ENCODE results near the gene VSTM2B. TPM values are rescaled to one million over a fixed set of nuclear protein-coding genes. Genes with fewer than 3 reads are reported as not detected.
A peak's percentile ranks its signal among the peaks of the same experiment; 100 is the strongest.

Gene VSTM2B
- total and polyA plus RNA-seq, 4 donors = not detected

DNA sequence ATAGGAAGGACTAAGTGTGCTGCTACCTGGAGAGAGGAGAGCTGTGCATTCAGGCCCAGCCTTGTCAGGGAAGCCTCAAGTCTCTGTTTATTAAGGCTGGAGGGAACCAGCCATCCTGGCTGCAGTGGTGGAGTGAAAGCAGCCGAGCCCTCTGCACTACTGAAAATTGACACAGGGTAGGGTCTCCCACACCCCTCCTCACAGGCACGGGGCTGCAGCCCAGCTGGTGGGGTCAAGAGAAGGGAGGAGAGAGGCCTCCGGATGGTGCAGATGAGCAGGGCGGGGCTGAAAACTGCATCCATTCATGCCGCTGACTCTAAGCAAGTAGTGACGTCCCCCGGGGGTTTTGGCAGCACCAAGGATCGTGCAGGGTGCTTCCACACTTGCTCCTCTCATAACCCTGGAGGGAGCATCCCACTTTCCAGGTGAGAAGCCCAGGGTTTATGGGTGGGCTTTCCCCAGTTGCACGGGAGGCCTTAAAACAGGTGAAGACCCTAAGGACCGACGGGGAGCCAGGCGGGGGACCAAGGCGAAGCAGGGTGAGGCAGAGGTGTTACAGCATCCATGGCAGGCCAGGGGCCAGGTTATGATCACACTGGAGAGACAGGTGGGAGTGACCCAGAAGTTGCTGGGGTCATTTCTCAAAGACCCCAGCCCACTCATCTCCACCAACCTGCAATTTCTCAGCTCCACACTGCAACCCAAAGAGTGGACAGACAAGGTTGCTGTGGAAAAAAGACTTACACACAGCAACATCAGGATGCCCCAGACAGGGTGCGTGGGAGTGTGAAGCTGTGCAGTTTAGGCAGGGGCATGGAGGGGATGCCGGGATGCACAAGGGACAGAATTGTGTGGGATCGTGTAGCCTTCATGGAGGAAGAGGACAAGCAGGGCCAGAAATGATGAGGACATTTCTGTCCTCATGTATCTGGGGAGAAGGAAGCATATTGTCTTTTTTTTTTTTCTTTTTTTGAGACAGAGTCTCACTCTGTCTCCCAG lies 36.8 kb downstream of the VSTM2B start:
- Histone ChIP-seq H3K27me3 (ENCODE audit: control insufficient read depth in 4 of 4, insufficient read depth in 4 of 4, low read length in 3 of 4) (peaks cover 0 to 2% (median 0%) of the 10 kb centered on the region in 4 donors), H3K4me1 (ENCODE audit: control insufficient read depth in 4 of 4, insufficient read depth in 4 of 4, low read length in 3 of 4) (no peaks in the 10 kb centered on the region), H3K27ac (ENCODE audit: low read depth in 1 of 2, low read length in 2 of 2) (no peak overlapping the region), H3K4me3 (ENCODE audit: low read depth in 1 of 3, low read length in 3 of 3) (no peak overlapping the region), H3K9ac (ENCODE audit: low read depth in 1 of 2, low read length in 2 of 2) (no peak overlapping the region), H3K36me3 (ENCODE audit: control insufficient read depth in 4 of 4, insufficient read depth in 3 of 4, low read depth in 1 of 4, low read length in 3 of 4) (no peaks in the 10 kb centered on the region), H3K9me3 (ENCODE audit: control insufficient read depth in 4 of 4, low read length in 3 of 4) (peaks cover 0 to 8% (median 3%) of the 10 kb centered on the region in 4 donors)
- TF ChIP-seq NR2F2 (IDR thresholded peaks at IDR 0.05) = no peak
- TF ChIP-seq, protein P1, sequence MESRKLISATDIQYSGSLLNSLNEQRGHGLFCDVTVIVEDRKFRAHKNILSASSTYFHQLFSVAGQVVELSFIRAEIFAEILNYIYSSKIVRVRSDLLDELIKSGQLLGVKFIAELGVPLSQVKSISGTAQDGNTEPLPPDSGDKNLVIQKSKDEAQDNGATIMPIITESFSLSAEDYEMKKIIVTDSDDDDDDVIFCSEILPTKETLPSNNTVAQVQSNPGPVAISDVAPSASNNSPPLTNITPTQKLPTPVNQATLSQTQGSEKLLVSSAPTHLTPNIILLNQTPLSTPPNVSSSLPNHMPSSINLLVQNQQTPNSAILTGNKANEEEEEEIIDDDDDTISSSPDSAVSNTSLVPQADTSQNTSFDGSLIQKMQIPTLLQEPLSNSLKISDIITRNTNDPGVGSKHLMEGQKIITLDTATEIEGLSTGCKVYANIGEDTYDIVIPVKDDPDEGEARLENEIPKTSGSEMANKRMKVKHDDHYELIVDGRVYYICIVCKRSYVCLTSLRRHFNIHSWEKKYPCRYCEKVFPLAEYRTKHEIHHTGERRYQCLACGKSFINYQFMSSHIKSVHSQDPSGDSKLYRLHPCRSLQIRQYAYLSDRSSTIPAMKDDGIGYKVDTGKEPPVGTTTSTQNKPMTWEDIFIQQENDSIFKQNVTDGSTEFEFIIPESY (IDR thresholded peaks at IDR 0.05) = no peak
- TF ChIP-seq HNF4A (conservative IDR thresholded peaks at IDR 0.05) = no peak
- TF ChIP-seq, protein P2, sequence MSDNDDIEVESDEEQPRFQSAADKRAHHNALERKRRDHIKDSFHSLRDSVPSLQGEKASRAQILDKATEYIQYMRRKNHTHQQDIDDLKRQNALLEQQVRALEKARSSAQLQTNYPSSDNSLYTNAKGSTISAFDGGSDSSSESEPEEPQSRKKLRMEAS (IDR thresholded peaks at IDR 0.05) = no peak
- no peak for TF ChIP-seq EGR1 (IDR thresholded peaks at IDR 0.05; ENCODE audit: low read depth in 2 of 2)
- no peak for TF ChIP-seq RXRA (IDR thresholded peaks at IDR 0.05)
- WGBS = 58% methylated on average over 16 of the region's 16 CpGs
- DNase-seq (ENCODE audit: low spot score) = peak; percentile 19

DNA sequence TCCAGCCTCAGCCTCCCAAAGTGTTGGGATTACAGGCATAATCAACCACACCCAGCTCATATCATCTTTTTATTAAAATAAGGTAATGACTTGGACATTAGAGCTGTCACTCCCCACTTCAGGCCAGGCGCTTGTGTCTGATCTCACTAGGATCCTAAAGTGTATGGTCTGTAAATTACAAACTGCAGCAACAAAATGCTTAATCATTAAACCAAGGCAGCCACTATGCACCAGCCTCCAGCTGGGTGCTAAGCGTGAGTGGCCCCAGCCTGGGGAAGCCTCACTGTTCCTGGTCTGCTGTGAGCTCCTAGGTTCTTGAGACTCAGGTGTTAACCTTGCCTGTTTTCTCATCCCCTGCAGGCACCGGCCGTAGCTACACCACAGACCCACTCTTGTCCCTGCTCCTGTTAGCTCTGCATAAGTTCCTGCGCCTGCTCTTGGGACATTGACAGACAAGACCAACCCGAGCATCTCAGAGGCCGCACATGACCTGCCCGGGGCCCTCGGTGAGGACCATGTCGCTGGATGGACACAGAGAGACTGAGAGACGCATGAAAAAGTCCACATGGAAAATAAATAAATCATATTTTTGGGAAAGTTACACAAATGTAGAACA lies 37.8 kb downstream of the VSTM2B start:
- WGBS = 62% methylated on average over 11 of the region's 11 CpGs
- Histone ChIP-seq H3K9me3 (ENCODE audit: control insufficient read depth in 4 of 4, low read length in 3 of 4) (peaks cover 0 to 8% (median 3%) of the 10 kb centered on the region in 4 donors), H3K4me1 (ENCODE audit: control insufficient read depth in 4 of 4, insufficient read depth in 4 of 4, low read length in 3 of 4) (no peaks in the 10 kb centered on the region), H3K9ac (ENCODE audit: low read depth in 1 of 2, low read length in 2 of 2) (no peak overlapping the region), H3K27ac (ENCODE audit: low read depth in 1 of 2, low read length in 2 of 2) (no peak overlapping the region), H3K4me3 (ENCODE audit: low read depth in 1 of 3, low read length in 3 of 3) (no peak overlapping the region), H3K27me3 (ENCODE audit: control insufficient read depth in 4 of 4, insufficient read depth in 4 of 4, low read length in 3 of 4) (peaks cover 0 to 2% (median 0%) of the 10 kb centered on the region in 4 donors), H3K36me3 (ENCODE audit: control insufficient read depth in 4 of 4, insufficient read depth in 3 of 4, low read depth in 1 of 4, low read length in 3 of 4) (no peaks in the 10 kb centered on the region)
- DNase-seq (ENCODE audit: low spot score) = no peak
- TF ChIP-seq FOXA2 (IDR thresholded peaks at IDR 0.05) (no peak), HNF4G (IDR thresholded peaks at IDR 0.05) (no peak), TAF1 (conservative IDR thresholded peaks at IDR 0.05) (no peak), RXRA (IDR thresholded peaks at IDR 0.05) (no peak), NR2F2 (IDR thresholded peaks at IDR 0.05) (no peak), RAD21 (IDR thresholded peaks at IDR 0.05) (no peak), YY1 (IDR thresholded peaks at IDR 0.05) (no peak), HNF4A (conservative IDR thresholded peaks at IDR 0.05) (no peak), JUND (IDR thresholded peaks at IDR 0.05) (no peak), FOXA1 (IDR thresholded peaks at IDR 0.05) (no peak), EGR1 (IDR thresholded peaks at IDR 0.05; ENCODE audit: low read depth in 2 of 2) (no peak)
- TF ChIP-seq, protein P2 (IDR thresholded peaks at IDR 0.05) = no peak
- TF ChIP-seq, protein P3, sequence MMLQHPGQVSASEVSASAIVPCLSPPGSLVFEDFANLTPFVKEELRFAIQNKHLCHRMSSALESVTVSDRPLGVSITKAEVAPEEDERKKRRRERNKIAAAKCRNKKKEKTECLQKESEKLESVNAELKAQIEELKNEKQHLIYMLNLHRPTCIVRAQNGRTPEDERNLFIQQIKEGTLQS (IDR thresholded peaks at IDR 0.05) = no peak
- TF ChIP-seq, protein P1 (IDR thresholded peaks at IDR 0.05) = no peak
- TF ChIP-seq, protein P4, sequence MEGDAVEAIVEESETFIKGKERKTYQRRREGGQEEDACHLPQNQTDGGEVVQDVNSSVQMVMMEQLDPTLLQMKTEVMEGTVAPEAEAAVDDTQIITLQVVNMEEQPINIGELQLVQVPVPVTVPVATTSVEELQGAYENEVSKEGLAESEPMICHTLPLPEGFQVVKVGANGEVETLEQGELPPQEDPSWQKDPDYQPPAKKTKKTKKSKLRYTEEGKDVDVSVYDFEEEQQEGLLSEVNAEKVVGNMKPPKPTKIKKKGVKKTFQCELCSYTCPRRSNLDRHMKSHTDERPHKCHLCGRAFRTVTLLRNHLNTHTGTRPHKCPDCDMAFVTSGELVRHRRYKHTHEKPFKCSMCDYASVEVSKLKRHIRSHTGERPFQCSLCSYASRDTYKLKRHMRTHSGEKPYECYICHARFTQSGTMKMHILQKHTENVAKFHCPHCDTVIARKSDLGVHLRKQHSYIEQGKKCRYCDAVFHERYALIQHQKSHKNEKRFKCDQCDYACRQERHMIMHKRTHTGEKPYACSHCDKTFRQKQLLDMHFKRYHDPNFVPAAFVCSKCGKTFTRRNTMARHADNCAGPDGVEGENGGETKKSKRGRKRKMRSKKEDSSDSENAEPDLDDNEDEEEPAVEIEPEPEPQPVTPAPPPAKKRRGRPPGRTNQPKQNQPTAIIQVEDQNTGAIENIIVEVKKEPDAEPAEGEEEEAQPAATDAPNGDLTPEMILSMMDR (IDR thresholded peaks at IDR 0.05; ENCODE audit: low read depth, low read length, missing input control) = no peak
